Fibroblast of skin of left biceps (primary cell): ENCODE measurements around the gene PRIMPOL.

Source experiments
- DNase-seq, 2 experiments: peaks; one replicate each; pipeline ENCODE4 v3.0.0-alpha.2; 2013; ENCODE audit warnings: low read depth in 2 of 2

Gene PRIMPOL

GRCh38 chr4:184668096-184668495, 18.6 kb downstream of the PRIMPOL start:
- no peak for DNase-seq

- DNase-seq, result no peak
Observed at GRCh38 chr4:184668511-184669114, 19.1 kb downstream of the PRIMPOL start.

GRCh38 chr4:184669251-184669650, 19.7 kb downstream of the PRIMPOL start:
- no peak for DNase-seq

- no peak for DNase-seq
Observed at GRCh38 chr4:184671101-184671500, 21.6 kb downstream of the PRIMPOL start.

GRCh38 chr4:184672741-184673140, 23.2 kb downstream of the PRIMPOL start:
- no peak for DNase-seq

GRCh38 chr4:184674011-184674410, 24.5 kb downstream of the PRIMPOL start:
- no peak for DNase-seq

- no peak for DNase-seq
Observed at GRCh38 chr4:184675018-184675417, 25.5 kb downstream of the PRIMPOL start.

- DNase-seq, result no peak
Observed at GRCh38 chr4:184675821-184676492, 26.4 kb downstream of the PRIMPOL start.

- no peak for DNase-seq
Observed at GRCh38 chr4:184680698-184681097, 31.2 kb downstream of the PRIMPOL start.

- DNase-seq, result no peak
Observed at GRCh38 chr4:184681916-184682315, 32.4 kb downstream of the PRIMPOL start.

- DNase-seq, result no peak
Observed at GRCh38 chr4:184684491-184685189, 35.1 kb downstream of the PRIMPOL start.

- DNase-seq, result no peak
Observed at GRCh38 chr4:184688005-184688404, 38.5 kb downstream of the PRIMPOL start.

- peak; percentile 40 to 48 for DNase-seq
Observed at GRCh38 chr4:184688447-184688846, 38.9 kb downstream of the PRIMPOL start.

- no peak for DNase-seq
Observed at GRCh38 chr4:184689681-184690080, 40.1 kb downstream of the PRIMPOL start.

GRCh38 chr4:184693056-184693455, 43.5 kb downstream of the PRIMPOL start:
- peak; percentile 3 to 21 for DNase-seq

- DNase-seq, result no peak
Observed at GRCh38 chr4:184694412-184694956, 44.9 kb downstream of the PRIMPOL start.

GRCh38 chr4:184695178-184695896, 45.8 kb downstream of the PRIMPOL start:
- no peak for DNase-seq

GRCh38 chr4:184697956-184698355, 48.4 kb downstream of the PRIMPOL start:
- DNase-seq, result no peak

GRCh38 chr4:184699941-184700340, 50.4 kb downstream of the PRIMPOL start:
- no peak for DNase-seq

- DNase-seq, result no peak
Observed at GRCh38 chr4:184702114-184702513, 52.6 kb downstream of the PRIMPOL start.

GRCh38 chr4:184705692-184706091, 56.2 kb downstream of the PRIMPOL start:
- no peak for DNase-seq

GRCh38 chr4:184706453-184706852, 56.9 kb downstream of the PRIMPOL start:
- DNase-seq, result no peak
